Adipocyte (in vitro differentiated cells): ENCODE measurements around the gene LAMP5.
A peak's percentile ranks its signal among the peaks of the same experiment; 100 is the strongest.

Experiments used
- DNase-seq: peaks from one replicate; pipeline ENCODE4 v3.0.0-alpha.2; 2015; ENCODE audit warnings: low read depth
- H3K27me3 ChIP-seq: replicated peaks from 2 replicates; pipeline ENCODE4 v1.7.0; 2013; ENCODE audit warnings: mild to moderate bottlenecking, low read length, moderate library complexity; ENCODE audit not compliant: control insufficient read depth, insufficient read depth
- H3K36me3 ChIP-seq: 2 replicates; pipeline ENCODE4 v1.7.0; 2013; ENCODE audit warnings: low read length, mild to moderate bottlenecking, moderate library complexity; ENCODE audit not compliant: control insufficient read depth, insufficient read depth, severe bottlenecking
- H3K4me1 ChIP-seq: 2 replicates; pipeline ENCODE4 v1.7.0; 2013; ENCODE audit warnings: mild to moderate bottlenecking, low read length, moderate library complexity; ENCODE audit not compliant: control insufficient read depth, insufficient read depth
- H3K4me3 ChIP-seq: 2 replicates; pipeline ENCODE4 v1.7.0; 2013; ENCODE audit warnings: mild to moderate bottlenecking, low read length, moderate library complexity
- H3K9ac ChIP-seq: 2 replicates; pipeline ENCODE4 v1.7.0; 2013; ENCODE audit warnings: mild to moderate bottlenecking, low read length, moderate library complexity
- H3K9me3 ChIP-seq: 2 replicates; pipeline ENCODE4 v1.7.0; 2013; ENCODE audit warnings: mild to moderate bottlenecking, low read length, moderate library complexity; ENCODE audit not compliant: control insufficient read depth

The LAMP5 gene, protein sequence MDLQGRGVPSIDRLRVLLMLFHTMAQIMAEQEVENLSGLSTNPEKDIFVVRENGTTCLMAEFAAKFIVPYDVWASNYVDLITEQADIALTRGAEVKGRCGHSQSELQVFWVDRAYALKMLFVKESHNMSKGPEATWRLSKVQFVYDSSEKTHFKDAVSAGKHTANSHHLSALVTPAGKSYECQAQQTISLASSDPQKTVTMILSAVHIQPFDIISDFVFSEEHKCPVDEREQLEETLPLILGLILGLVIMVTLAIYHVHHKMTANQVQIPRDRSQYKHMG

DNA sequence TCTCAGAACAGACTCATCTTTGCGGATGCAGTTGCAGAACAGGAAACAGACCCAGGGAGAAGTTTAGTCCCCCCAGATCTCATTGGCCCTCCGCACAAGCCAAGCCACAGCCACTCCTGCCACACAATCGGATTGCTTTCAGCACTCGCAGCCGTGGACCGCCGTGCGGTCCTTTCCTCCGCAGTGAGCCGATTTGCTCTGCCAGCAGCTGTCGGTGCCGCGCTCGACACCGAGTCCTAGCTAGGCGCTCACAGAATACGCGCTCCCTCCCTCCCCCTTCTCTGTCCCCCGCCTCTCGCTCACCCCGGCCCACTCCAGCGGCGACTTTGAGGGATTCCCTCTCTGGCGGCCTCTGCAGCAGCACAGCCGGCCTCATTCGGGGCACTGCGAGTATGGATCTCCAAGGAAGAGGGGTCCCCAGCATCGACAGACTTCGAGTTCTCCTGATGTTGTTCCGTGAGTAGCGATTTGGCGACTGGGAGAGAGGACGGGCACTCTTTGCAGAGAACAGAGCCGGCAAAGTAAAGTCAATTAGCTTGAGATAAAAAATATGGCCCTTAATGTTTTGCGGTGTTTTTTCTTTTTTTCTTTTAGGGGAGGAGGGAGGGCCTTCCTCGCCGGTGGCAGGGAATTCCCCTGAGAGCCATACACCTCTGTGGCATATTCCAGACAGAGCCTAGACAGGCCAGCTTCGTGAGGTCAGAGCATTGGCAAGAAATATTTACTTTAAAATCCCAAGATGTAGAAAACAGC is at the start of gene LAMP5:
TSS of gene LAMP5 (plus strand) at position 130 of the 753 bp plus-strand sequence. CDS start at position 393, 263 bp downstream.
- no peak within 1 kb of the TSS for H3K9ac ChIP-seq
- no peaks in the 10 kb centered on the region for H3K36me3 ChIP-seq
- H3K4me1 ChIP-seq: peaks cover 8% of the 10 kb centered on the region
- H3K27me3 ChIP-seq: peaks cover 86% of the 10 kb centered on the region
- DNase-seq: peak; percentile 67
- H3K9me3 ChIP-seq: no peaks in the 10 kb centered on the region
- H3K4me3 ChIP-seq: peak within 1 kb of the TSS; percentile 52

DNA sequence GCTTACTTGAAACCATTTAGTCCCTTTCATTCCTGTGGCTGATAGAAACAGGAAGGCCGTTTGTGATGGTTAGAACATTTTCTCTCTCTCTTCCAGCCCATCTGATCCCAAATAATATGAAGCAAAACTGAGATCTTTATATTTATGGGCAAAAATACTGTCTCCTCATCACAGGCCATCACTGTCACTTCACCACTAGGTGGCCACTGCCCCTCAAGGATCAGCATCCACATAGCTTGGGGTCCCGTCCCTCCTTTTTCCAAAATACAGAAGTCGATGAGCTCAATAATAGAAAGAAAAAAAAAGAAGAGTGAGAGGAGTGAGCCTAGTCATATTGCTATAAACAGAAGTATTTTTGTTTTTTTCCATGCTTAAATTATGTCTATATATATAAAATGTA is 46.4 kb upstream of the LAMP5 start:
- Histone ChIP-seq H3K4me1 (no peaks in the 10 kb centered on the region), H3K9ac (no peak overlapping the region), H3K27me3 (no peaks in the 10 kb centered on the region), H3K36me3 (no peaks in the 10 kb centered on the region), H3K9me3 (no peaks in the 10 kb centered on the region), H3K4me3 (no peak overlapping the region)
- no peak for DNase-seq

DNA sequence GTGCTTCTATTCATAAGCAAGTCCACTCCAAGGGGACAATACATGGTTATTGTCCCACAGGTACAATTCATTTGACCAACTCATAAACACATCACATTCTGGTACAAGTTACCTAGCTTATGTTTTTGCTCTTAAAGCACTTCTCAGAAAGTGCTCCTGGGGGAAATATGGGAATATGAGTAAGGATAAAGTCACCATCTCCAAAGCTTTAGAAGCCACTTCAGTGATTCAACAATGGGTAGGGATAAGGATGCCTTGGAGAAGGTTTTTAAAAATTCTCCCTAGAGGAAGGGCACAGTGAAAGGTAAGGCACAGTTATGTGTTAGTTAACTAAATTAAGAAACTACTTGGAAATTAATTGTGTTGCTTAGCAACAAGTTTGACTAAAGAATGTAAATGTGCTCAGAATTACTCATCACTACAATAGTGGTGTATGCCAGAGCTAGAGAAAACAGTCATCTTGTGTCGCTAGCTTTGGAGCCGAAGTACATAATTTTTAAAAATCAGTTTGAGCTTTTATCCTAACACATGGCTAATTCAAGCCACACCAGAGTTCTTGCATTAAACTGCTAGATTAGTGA is 39.5 kb upstream of the LAMP5 start:
- peak; percentile 27 for DNase-seq
- Histone ChIP-seq H3K9ac (no peak overlapping the region), H3K4me3 (no peak overlapping the region), H3K4me1 (peaks cover 4% of the 10 kb centered on the region), H3K36me3 (no peaks in the 10 kb centered on the region), H3K27me3 (no peaks in the 10 kb centered on the region), H3K9me3 (no peaks in the 10 kb centered on the region)

- H3K27me3 ChIP-seq: no peaks in the 10 kb centered on the region
- peaks cover 4% of the 10 kb centered on the region for H3K4me1 ChIP-seq
- H3K4me3 ChIP-seq: no peak overlapping the region
- no peak overlapping the region for H3K9ac ChIP-seq
- no peaks in the 10 kb centered on the region for H3K9me3 ChIP-seq
- no peaks in the 10 kb centered on the region for H3K36me3 ChIP-seq
- DNase-seq: no peak
These were observed 38.9 kb upstream of the LAMP5 start for GRCh38 chr20:9475456-9475855.

DNA sequence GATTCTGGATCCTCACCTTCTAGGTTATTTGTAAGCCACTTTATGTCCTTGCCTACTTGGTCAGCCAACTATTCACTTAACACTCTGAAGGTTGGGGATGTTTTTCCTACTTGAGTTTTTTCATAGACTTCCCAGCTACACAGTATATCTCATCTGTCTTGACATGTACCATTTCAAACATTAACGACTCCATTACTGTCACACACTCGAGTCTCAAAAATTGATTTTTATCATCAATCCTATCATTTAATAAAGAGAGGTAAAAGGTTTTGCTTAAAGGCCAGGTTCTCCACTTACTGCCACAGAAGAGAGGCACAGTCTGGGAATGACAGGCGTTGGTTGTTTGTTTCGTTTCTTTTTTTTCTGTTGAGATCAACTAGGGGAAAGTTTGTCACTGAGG is 38.2 kb upstream of the LAMP5 start:
- no peak for DNase-seq
- Histone ChIP-seq H3K36me3 (no peaks in the 10 kb centered on the region), H3K4me3 (no peak overlapping the region), H3K9me3 (no peaks in the 10 kb centered on the region), H3K9ac (no peak overlapping the region), H3K27me3 (no peaks in the 10 kb centered on the region), H3K4me1 (peaks cover 4% of the 10 kb centered on the region)

DNA sequence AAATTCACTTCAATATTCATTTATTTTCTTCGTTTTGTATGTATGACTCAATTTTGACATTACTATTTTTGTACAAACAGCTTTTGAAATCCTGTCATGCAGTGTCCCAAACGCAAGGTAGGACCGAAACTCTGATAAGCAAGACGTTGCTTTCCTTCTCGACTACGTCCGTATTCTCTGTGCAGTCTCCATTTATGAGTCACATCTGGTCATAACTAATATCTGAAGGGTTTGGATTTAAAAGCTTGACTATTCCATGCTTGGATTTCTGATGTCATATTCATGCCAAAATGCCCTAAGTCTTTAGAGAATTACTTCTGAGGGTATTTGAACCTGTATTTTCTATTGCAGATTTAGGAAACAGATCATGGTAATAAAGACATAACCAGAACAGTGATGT is 37.8 kb upstream of the LAMP5 start:
- Histone ChIP-seq H3K4me3 (no peak overlapping the region), H3K36me3 (no peaks in the 10 kb centered on the region), H3K9me3 (no peaks in the 10 kb centered on the region), H3K9ac (no peak overlapping the region), H3K4me1 (peaks cover 4% of the 10 kb centered on the region), H3K27me3 (peaks cover 4% of the 10 kb centered on the region)
- DNase-seq: no peak

DNA sequence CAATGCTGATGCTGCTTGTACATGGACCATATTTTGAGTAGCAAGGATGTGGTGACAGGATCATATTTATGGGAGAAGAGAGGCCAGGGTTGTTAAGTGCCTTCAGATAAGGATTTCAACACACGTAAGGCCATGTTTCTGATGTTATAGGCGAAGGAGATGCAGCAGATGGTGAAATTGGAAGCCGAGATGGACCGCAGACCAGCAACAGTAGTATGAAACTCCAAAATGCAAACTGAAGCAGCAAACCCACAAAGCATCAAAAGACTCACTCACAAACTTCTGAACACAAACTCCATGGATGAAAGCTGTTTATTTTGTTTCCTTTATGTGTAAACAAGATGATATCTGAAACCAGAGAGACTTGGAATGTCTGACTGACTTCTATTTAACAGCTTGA is 35.6 kb upstream of the LAMP5 start:
- Histone ChIP-seq H3K4me1 (peaks cover 4% of the 10 kb centered on the region), H3K36me3 (no peaks in the 10 kb centered on the region), H3K27me3 (peaks cover 11% of the 10 kb centered on the region), H3K9ac (no peak overlapping the region), H3K9me3 (no peaks in the 10 kb centered on the region), H3K4me3 (no peak overlapping the region)
- peak; percentile 23 for DNase-seq

- DNase-seq: no peak
- Histone ChIP-seq H3K9ac (no peak overlapping the region), H3K9me3 (no peaks in the 10 kb centered on the region), H3K4me3 (no peak overlapping the region), H3K27me3 (peaks cover 11% of the 10 kb centered on the region), H3K36me3 (no peaks in the 10 kb centered on the region), H3K4me1 (peaks cover 4% of the 10 kb centered on the region)
These were observed 34.3 kb upstream of the LAMP5 start for GRCh38 chr20:9480066-9480465.

- Histone ChIP-seq H3K4me3 (no peak overlapping the region), H3K9ac (no peak overlapping the region), H3K9me3 (no peaks in the 10 kb centered on the region), H3K27me3 (peaks cover 11% of the 10 kb centered on the region), H3K4me1 (no peaks in the 10 kb centered on the region), H3K36me3 (no peaks in the 10 kb centered on the region)
- no peak for DNase-seq
These were observed 32.2 kb upstream of the LAMP5 start for GRCh38 chr20:9482180-9482579.

- H3K27me3 ChIP-seq: peaks cover 11% of the 10 kb centered on the region
- H3K36me3 ChIP-seq: no peaks in the 10 kb centered on the region
- H3K4me1 ChIP-seq: no peaks in the 10 kb centered on the region
- H3K9ac ChIP-seq: no peak overlapping the region
- no peak for DNase-seq
- no peak overlapping the region for H3K4me3 ChIP-seq
- no peaks in the 10 kb centered on the region for H3K9me3 ChIP-seq
These were observed 31.3 kb upstream of the LAMP5 start for GRCh38 chr20:9483131-9483530.

- no peaks in the 10 kb centered on the region for H3K36me3 ChIP-seq
- DNase-seq: no peak
- H3K27me3 ChIP-seq: peaks cover 11% of the 10 kb centered on the region
- no peaks in the 10 kb centered on the region for H3K9me3 ChIP-seq
- no peak overlapping the region for H3K9ac ChIP-seq
- no peak overlapping the region for H3K4me3 ChIP-seq
- H3K4me1 ChIP-seq: no peaks in the 10 kb centered on the region
These were observed 28.6 kb upstream of the LAMP5 start for GRCh38 chr20:9485614-9486340.
